Glomerular endothelial cell (primary cell): Measurements from ENCODE around the gene ACKR3. TPM values are rescaled to one million over a fixed set of nuclear protein-coding genes. Genes with fewer than 3 reads are reported as not detected.

ENCODE experiments used
- DNase-seq: peaks from one replicate; pipeline ENCODE4 v3.0.0-alpha.2; 2011; ENCODE audit warnings: low read depth, low spot score; ENCODE audit errors: extremely low read depth
- total RNA-seq: library from RNA; depleted of rRNA; stranded (reverse); fragments of >200 nt; gene quantifications from 2 replicates; pipeline ENCODE4 v1.2.3, GENCODE V29; 2015

Gene ACKR3
- total RNA-seq, 1 donor from 2014 or later = 36.8 TPM

GRCh38 chr2:236548179-236548921 lies 21.3 kb upstream of the ACKR3 start:
- DNase-seq = no peak

GRCh38 chr2:236549165-236549564 lies 20.5 kb upstream of the ACKR3 start:
- DNase-seq = no peak

- no peak for DNase-seq
These were observed 19.3 kb upstream of the ACKR3 start for GRCh38 chr2:236550290-236550689.

GRCh38 chr2:236550701-236551465 lies 18.7 kb upstream of the ACKR3 start:
- DNase-seq = no peak

- DNase-seq = no peak
These were observed 18.0 kb upstream of the ACKR3 start for GRCh38 chr2:236551471-236552211.

GRCh38 chr2:236552212-236552542 lies 17.4 kb upstream of the ACKR3 start:
- no peak for DNase-seq

GRCh38 chr2:236552581-236553363 lies 16.9 kb upstream of the ACKR3 start:
- no peak for DNase-seq

- DNase-seq = no peak
These were observed 16.1 kb upstream of the ACKR3 start for GRCh38 chr2:236553522-236553921.

GRCh38 chr2:236554629-236555282 lies 14.9 kb upstream of the ACKR3 start:
- no peak for DNase-seq

GRCh38 chr2:236555481-236555880 lies 14.1 kb upstream of the ACKR3 start:
- no peak for DNase-seq

- no peak for DNase-seq
These were observed 12.2 kb upstream of the ACKR3 start for GRCh38 chr2:236557306-236558030.

- DNase-seq = no peak
These were observed 11.6 kb upstream of the ACKR3 start for GRCh38 chr2:236558036-236558435.

GRCh38 chr2:236558993-236559978 lies 10.3 kb upstream of the ACKR3 start:
- no peak for DNase-seq

- DNase-seq = no peak
These were observed 7.8 kb upstream of the ACKR3 start for GRCh38 chr2:236561874-236562273.

- DNase-seq = no peak
These were observed 7.2 kb upstream of the ACKR3 start for GRCh38 chr2:236562434-236562833.

GRCh38 chr2:236563953-236564352 lies 5.7 kb upstream of the ACKR3 start:
- DNase-seq = no peak

GRCh38 chr2:236565212-236565611 lies 4.4 kb upstream of the ACKR3 start:
- no peak for DNase-seq

GRCh38 chr2:236565879-236566402 lies 3.7 kb upstream of the ACKR3 start:
- DNase-seq = no peak
